Measurements from ENCODE around the gene SGSM2. TPM values are rescaled to one million over a fixed set of nuclear protein-coding genes. Genes with fewer than 3 reads are reported as not detected.
A peak's percentile ranks its signal among the peaks of the same experiment; 100 is the strongest.

Gene SGSM2
- total and polyA plus RNA-seq, 2 of the 13 experiments (the other 11 are each of a cell fraction or from before 2014, with no cell fraction given): 30.4 to 51.3 TPM

- TF ChIP-seq ZNF556 (CRISPR knock-in tag; IDR thresholded peaks at IDR 0.05; ENCODE audit: borderline replicate concordance): no peak
- no peak for TF ChIP-seq ATF6 (CRISPR knock-in tag; conservative IDR thresholded peaks at IDR 0.05)
- no peak for TF ChIP-seq GLMP (CRISPR knock-in tag; IDR thresholded peaks at IDR 0.05; ENCODE audit: borderline replicate concordance)
- TF ChIP-seq ZSCAN29 (CRISPR knock-in tag; conservative IDR thresholded peaks at IDR 0.05): peak; percentile 3; the same call in 1 of the 2 replicates
- peak; percentile 66 for TF ChIP-seq RFX3 (CRISPR knock-in tag; IDR thresholded peaks at IDR 0.05)
- TF ChIP-seq ZNF816 (CRISPR knock-in tag; IDR thresholded peaks at IDR 0.05; ENCODE audit: borderline replicate concordance): no peak
- 0 out of 2 replicates have a peak, but pooled peaks have one; percentile 25 for TF ChIP-seq NR0B2 (CRISPR knock-in tag; IDR thresholded peaks at IDR 0.05)
- TF ChIP-seq ZNF343 (CRISPR knock-in tag; IDR thresholded peaks at IDR 0.05): 0 out of 2 replicates have a peak, but pooled peaks have one; percentile 4
- no peak for TF ChIP-seq HNRNPK (IDR thresholded peaks at IDR 0.05; ENCODE audit: low read depth, low read length, poor library complexity, severe bottlenecking)
- TF ChIP-seq CTCF (CRISPR knock-in tag; IDR thresholded peaks at IDR 0.05): no peak
- TF ChIP-seq ZNF777 (CRISPR knock-in tag; IDR thresholded peaks at IDR 0.05): peak; percentile 97
- no peak for TF ChIP-seq ZNF839 (CRISPR knock-in tag; IDR thresholded peaks at IDR 0.05; ENCODE audit: borderline replicate concordance)
- TF ChIP-seq ZSCAN25 (CRISPR knock-in tag; IDR thresholded peaks at IDR 0.05): 0 out of 2 replicates have a peak, but pooled peaks have one; percentile 15
- TF ChIP-seq ZNF761 (CRISPR knock-in tag; conservative IDR thresholded peaks at IDR 0.05): 0 out of 2 replicates have a peak, but pooled peaks have one; percentile 12
- TF ChIP-seq PREB (CRISPR knock-in tag; IDR thresholded peaks at IDR 0.05): no peak
- TF ChIP-seq, protein P1, sequence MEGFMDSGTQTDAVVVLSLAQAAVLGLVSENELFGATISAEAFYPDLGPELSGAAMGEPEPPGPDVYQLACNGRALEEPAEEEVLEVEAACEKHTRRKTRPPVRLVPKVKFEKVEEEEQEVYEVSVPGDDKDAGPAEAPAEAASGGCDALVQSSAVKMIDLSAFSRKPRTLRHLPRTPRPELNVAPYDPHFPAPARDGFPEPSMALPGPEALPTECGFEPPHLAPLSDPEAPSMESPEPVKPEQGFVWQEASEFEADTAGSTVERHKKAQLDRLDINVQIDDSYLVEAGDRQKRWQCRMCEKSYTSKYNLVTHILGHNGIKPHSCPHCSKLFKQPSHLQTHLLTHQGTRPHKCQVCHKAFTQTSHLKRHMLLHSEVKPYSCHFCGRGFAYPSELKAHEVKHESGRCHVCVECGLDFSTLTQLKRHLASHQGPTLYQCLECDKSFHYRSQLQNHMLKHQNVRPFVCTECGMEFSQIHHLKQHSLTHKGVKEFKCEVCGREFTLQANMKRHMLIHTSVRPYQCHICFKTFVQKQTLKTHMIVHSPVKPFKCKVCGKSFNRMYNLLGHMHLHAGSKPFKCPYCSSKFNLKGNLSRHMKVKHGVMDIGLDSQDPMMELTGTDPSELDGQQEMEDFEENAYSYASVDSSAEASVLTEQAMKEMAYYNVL (CRISPR knock-in tag; IDR thresholded peaks at IDR 0.05; ENCODE audit: borderline replicate concordance): no peak
- no peak for TF ChIP-seq MTF1 (CRISPR knock-in tag; IDR thresholded peaks at IDR 0.05)
- TF ChIP-seq ZFP36 (IDR thresholded peaks at IDR 0.05; ENCODE audit: borderline replicate concordance, low read depth, low read length, partially characterized antibody): no peak
- TF ChIP-seq ZNF326 (CRISPR knock-in tag; IDR thresholded peaks at IDR 0.05; ENCODE audit: borderline replicate concordance): no peak
Measured at GRCh38 chr17:2336852-2337543, at the start of gene SGSM2 (continued).

All from HepG2 (cell line).